Liver (tissue), 9 donors: Measurements from ENCODE around the gene BEGAIN. TPM values are rescaled to one million over a fixed set of nuclear protein-coding genes. Genes with fewer than 3 reads are reported as not detected.

Experiments
- DNase-seq: peaks from one replicate; pipeline ENCODE4 v3.0.0-alpha.2; 2017; ENCODE audit warnings: low spot score
- H3K27ac ChIP-seq, 2 donors: one replicate each; pipeline ENCODE4 v1.7.0; 2013; ENCODE audit warnings: inconsistent platforms in 2 of 2, low read length in 2 of 2, control low read depth in 1 of 2, low read depth in 1 of 2, mild to moderate bottlenecking in 1 of 2
- H3K27me3 ChIP-seq, 4 donors: one replicate each; pipeline versions ENCODE4 v1.6.1 to v1.7.0; 2013; ENCODE audit warnings: low read length in 3 of 4, inconsistent platforms in 1 of 4, mild to moderate bottlenecking in 1 of 4, moderate library complexity in 1 of 4; ENCODE audit not compliant: control insufficient read depth in 4 of 4, insufficient read depth in 4 of 4
- H3K36me3 ChIP-seq, 4 donors: one replicate each; pipeline versions ENCODE4 v1.6.1 to v1.7.0; 2013; ENCODE audit warnings: low read length in 3 of 4, mild to moderate bottlenecking in 3 of 4, low read depth in 1 of 4, moderate library complexity in 1 of 4; ENCODE audit not compliant: control insufficient read depth in 4 of 4, insufficient read depth in 3 of 4
- H3K4me1 ChIP-seq, 4 donors: one replicate each; pipeline versions ENCODE4 v1.6.1 to v1.7.0; 2013; ENCODE audit warnings: low read length in 3 of 4, mild to moderate bottlenecking in 3 of 4, moderate library complexity in 1 of 4; ENCODE audit not compliant: control insufficient read depth in 4 of 4, insufficient read depth in 4 of 4
- H3K4me3 ChIP-seq, 3 donors: one replicate each; pipeline versions ENCODE4 v1.6.1 to v1.7.0; 2013; ENCODE audit warnings: low read length in 3 of 3, control low read depth in 1 of 3, low read depth in 1 of 3, mild to moderate bottlenecking in 1 of 3
- H3K9ac ChIP-seq, 2 donors: one replicate each; pipeline ENCODE4 v1.7.0; 2013; ENCODE audit warnings: low read length in 2 of 2, mild to moderate bottlenecking in 2 of 2, moderate library complexity in 2 of 2, control low read depth in 1 of 2, low read depth in 1 of 2
- H3K9me3 ChIP-seq, 4 donors: one replicate each; pipeline versions ENCODE4 v1.6.1 to v1.7.0; 2013; ENCODE audit warnings: low read length in 3 of 4; ENCODE audit not compliant: control insufficient read depth in 4 of 4
- CTCF ChIP-seq: fragments of 150-350 bp; IDR thresholded peaks from 2 replicates; pipeline ENCODE4 v1.5.1; 2017; ENCODE audit warnings: improper control_type of control experiment, low read depth, low read length; ENCODE audit not compliant: missing input control
- EGR1 ChIP-seq, 2 donors: IDR thresholded peaks; 2 replicates each; pipeline ENCODE4 v1.6.1; 2016 to 2018; ENCODE audit warnings: antibody characterized with exemption in 2 of 2, low read depth in 2 of 2
- FOXA1 ChIP-seq: IDR thresholded peaks from 2 replicates; pipeline ENCODE4 v1.6.1; 2016; ENCODE audit warnings: antibody characterized with exemption
- FOXA2 ChIP-seq: IDR thresholded peaks from 2 replicates; pipeline ENCODE4 v1.6.1; 2016; ENCODE audit warnings: antibody characterized with exemption
- GABPA ChIP-seq, 2 donors: IDR thresholded peaks in 1 of 2; conservative IDR thresholded peaks in 1 of 2; 2 replicates each; pipeline ENCODE4 v1.6.1; 2016; ENCODE audit warnings: antibody characterized with exemption in 2 of 2, mild to moderate bottlenecking in 1 of 2, moderate library complexity in 1 of 2
- HNF4A ChIP-seq, 2 donors: conservative IDR thresholded peaks; 2 replicates each; pipeline ENCODE4 v1.6.1; 2016; ENCODE audit warnings: antibody characterized with exemption in 2 of 2, mild to moderate bottlenecking in 2 of 2
- HNF4G ChIP-seq: IDR thresholded peaks from 2 replicates; pipeline ENCODE4 v1.6.1; 2016; ENCODE audit warnings: antibody characterized with exemption
- JUND ChIP-seq, 2 donors: IDR thresholded peaks; 2 replicates each; pipeline ENCODE4 v1.6.1; 2016; ENCODE audit warnings: antibody characterized with exemption in 2 of 2
- MAX ChIP-seq: IDR thresholded peaks from 2 replicates; pipeline ENCODE4 v1.6.1; 2016; ENCODE audit warnings: antibody characterized with exemption
- NR2F2 ChIP-seq: IDR thresholded peaks from 2 replicates; pipeline ENCODE4 v1.6.1; 2016; ENCODE audit warnings: antibody characterized with exemption
- RAD21 ChIP-seq, 2 donors: IDR thresholded peaks; 2 replicates each; pipeline ENCODE4 v1.6.1; 2016; ENCODE audit warnings: antibody characterized with exemption in 2 of 2, mild to moderate bottlenecking in 2 of 2
- RXRA ChIP-seq, 2 donors: IDR thresholded peaks; 2 replicates each; pipeline ENCODE4 v1.6.1; 2017 to 2018; ENCODE audit warnings: antibody characterized with exemption in 2 of 2, mild to moderate bottlenecking in 1 of 2
- SP1 ChIP-seq: IDR thresholded peaks from 2 replicates; pipeline ENCODE4 v1.6.1; 2018; ENCODE audit warnings: antibody characterized with exemption, mild to moderate bottlenecking
- TAF1 ChIP-seq: conservative IDR thresholded peaks from 2 replicates; pipeline ENCODE4 v1.6.1; 2016; ENCODE audit warnings: antibody characterized with exemption, mild to moderate bottlenecking
- YY1 ChIP-seq: IDR thresholded peaks from 2 replicates; pipeline ENCODE4 v1.6.1; 2016; ENCODE audit warnings: antibody characterized with exemption, mild to moderate bottlenecking
- WGBS: extraction: QIAGEN DNeasy Blood & Tissue Kit; methylation state at CpG from one replicate; pipeline ENCODE4 v1.1.7; 2013; 5-methylcytosine and 5-hydroxymethylcytosine counted together
- polyA plus RNA-seq, 2 donors: library from polyadenylated mRNA; stranded (reverse) in 1 of 2; unstranded in 1 of 2; fragments of 200-250 nt in 1 of 2; fragments of >200 nt in 1 of 2; fragmentation: Nextera tagmentation in 1 of 2; extraction: Ambion mirVana in 1 of 2; gene quantifications; one replicate each; pipeline versions ENCODE4 v1.2.1 to v1.2.3, GENCODE V29; 2013 to 2015
- total RNA-seq, 2 donors: library from RNA; depleted of rRNA; stranded (reverse); fragments of >200 nt; gene quantifications; one replicate each; pipeline ENCODE4 v1.2.3, GENCODE V29; 2014
- TF ChIP-seq, protein P1 (sequence below): IDR thresholded peaks from 2 replicates; pipeline ENCODE4 v1.6.1; 2016; ENCODE audit warnings: antibody characterized with exemption, mild to moderate bottlenecking
- TF ChIP-seq, protein P2 (sequence below): IDR thresholded peaks from 2 replicates; pipeline ENCODE4 v1.6.1; 2016; ENCODE audit warnings: antibody characterized with exemption
- TF ChIP-seq, protein P3 (sequence below): IDR thresholded peaks from 2 replicates; pipeline ENCODE4 v1.6.1; 2016; ENCODE audit warnings: antibody characterized with exemption
- donor health status: healthy.
- donor health status: healthy.
- donor health status: healthy.
- donor health status: healthy.
- donor health status: healthy.

BEGAIN gene
- total and polyA plus RNA-seq, 4 donors = 0.11 to 1.9 (median 0.29) TPM

- H3K9me3 ChIP-seq = no peaks in the 10 kb centered on the region
- DNase-seq = no peak
- TF ChIP-seq TAF1 (no peak), MAX (no peak), RAD21 (IDR thresholded peaks at IDR 0.05) (peak; percentile 74), EGR1 (IDR thresholded peaks at IDR 0.05; ENCODE audit: low read depth in 2 of 2) (no peak), CTCF (peak; percentile 49)
- TF ChIP-seq, protein P1, sequence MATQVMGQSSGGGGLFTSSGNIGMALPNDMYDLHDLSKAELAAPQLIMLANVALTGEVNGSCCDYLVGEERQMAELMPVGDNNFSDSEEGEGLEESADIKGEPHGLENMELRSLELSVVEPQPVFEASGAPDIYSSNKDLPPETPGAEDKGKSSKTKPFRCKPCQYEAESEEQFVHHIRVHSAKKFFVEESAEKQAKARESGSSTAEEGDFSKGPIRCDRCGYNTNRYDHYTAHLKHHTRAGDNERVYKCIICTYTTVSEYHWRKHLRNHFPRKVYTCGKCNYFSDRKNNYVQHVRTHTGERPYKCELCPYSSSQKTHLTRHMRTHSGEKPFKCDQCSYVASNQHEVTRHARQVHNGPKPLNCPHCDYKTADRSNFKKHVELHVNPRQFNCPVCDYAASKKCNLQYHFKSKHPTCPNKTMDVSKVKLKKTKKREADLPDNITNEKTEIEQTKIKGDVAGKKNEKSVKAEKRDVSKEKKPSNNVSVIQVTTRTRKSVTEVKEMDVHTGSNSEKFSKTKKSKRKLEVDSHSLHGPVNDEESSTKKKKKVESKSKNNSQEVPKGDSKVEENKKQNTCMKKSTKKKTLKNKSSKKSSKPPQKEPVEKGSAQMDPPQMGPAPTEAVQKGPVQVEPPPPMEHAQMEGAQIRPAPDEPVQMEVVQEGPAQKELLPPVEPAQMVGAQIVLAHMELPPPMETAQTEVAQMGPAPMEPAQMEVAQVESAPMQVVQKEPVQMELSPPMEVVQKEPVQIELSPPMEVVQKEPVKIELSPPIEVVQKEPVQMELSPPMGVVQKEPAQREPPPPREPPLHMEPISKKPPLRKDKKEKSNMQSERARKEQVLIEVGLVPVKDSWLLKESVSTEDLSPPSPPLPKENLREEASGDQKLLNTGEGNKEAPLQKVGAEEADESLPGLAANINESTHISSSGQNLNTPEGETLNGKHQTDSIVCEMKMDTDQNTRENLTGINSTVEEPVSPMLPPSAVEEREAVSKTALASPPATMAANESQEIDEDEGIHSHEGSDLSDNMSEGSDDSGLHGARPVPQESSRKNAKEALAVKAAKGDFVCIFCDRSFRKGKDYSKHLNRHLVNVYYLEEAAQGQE = no peak
- no peaks in the 10 kb centered on the region for H3K27me3 ChIP-seq
- H3K9ac ChIP-seq = no peak overlapping the region
- 65% methylated on average over 8 of the region's 8 CpGs for WGBS
- peaks cover 0 to 9% (median 4%) of the 10 kb centered on the region in 4 donors for H3K36me3 ChIP-seq
- no peaks in the 10 kb centered on the region for H3K4me1 ChIP-seq
- no peak overlapping the region for H3K4me3 ChIP-seq
- no peak overlapping the region for H3K27ac ChIP-seq
Observed at GRCh38 chr14:100524933-100525243, 62.3 kb downstream of the BEGAIN start.

DNA sequence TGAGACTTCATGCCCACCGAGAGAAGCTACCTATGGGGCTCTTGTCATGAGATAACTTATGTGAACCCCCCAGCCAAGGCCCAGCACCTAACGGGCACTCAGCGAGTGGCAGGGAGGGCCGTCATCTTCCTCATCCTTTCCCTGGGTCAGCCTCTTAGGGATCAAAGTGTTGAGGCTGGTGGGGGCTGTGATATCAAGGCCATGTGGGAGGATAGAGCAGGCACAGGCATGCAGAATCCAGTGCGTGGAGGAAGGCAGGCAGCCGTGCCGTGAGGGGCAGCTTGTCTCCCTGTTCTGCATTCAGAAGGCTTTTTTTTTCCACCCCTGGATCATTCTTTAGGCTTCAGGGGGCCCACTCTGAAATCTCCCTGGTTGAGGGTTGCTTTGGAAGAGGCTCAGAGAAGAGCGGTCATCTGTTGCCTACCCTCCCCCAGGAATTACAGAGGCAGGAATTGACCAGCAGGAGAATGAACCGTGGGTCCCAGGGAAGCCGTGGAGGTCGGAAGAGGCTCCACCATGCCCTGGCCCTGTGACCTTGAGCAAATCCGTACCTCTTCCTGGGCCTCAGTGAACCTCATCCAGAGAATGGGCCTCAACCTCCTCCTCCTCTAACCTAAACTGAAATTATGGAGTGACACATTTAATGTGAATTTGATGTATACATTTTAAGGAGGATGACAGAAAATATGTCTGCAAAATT is 62.8 kb downstream of the BEGAIN start:
- H3K4me1 ChIP-seq = no peaks in the 10 kb centered on the region
- no peak overlapping the region for H3K4me3 ChIP-seq
- 87% methylated on average over 12 of the region's 12 CpGs for WGBS
- no peaks in the 10 kb centered on the region for H3K27me3 ChIP-seq
- H3K27ac ChIP-seq = no peak overlapping the region
- no peak for DNase-seq
- no peaks in the 10 kb centered on the region for H3K9me3 ChIP-seq
- no peak overlapping the region for H3K9ac ChIP-seq
- peaks cover 0 to 9% (median 4%) of the 10 kb centered on the region in 4 donors for H3K36me3 ChIP-seq
- TF ChIP-seq SP1 (no peak), FOXA2 (no peak), NR2F2 (no peak), FOXA1 (no peak), GABPA (IDR thresholded peaks at IDR 0.05 in 1 of 2, conservative IDR thresholded peaks at IDR 0.05 in 1 of 2) (no peak), CTCF (no peak), RAD21 (IDR thresholded peaks at IDR 0.05) (no peak), TAF1 (no peak), YY1 (no peak), HNF4A (conservative IDR thresholded peaks at IDR 0.05) (no peak), JUND (IDR thresholded peaks at IDR 0.05) (no peak), MAX (no peak), HNF4G (no peak), RXRA (IDR thresholded peaks at IDR 0.05) (no peak)
- TF ChIP-seq, protein P2, sequence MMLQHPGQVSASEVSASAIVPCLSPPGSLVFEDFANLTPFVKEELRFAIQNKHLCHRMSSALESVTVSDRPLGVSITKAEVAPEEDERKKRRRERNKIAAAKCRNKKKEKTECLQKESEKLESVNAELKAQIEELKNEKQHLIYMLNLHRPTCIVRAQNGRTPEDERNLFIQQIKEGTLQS = no peak
- TF ChIP-seq, protein P3, sequence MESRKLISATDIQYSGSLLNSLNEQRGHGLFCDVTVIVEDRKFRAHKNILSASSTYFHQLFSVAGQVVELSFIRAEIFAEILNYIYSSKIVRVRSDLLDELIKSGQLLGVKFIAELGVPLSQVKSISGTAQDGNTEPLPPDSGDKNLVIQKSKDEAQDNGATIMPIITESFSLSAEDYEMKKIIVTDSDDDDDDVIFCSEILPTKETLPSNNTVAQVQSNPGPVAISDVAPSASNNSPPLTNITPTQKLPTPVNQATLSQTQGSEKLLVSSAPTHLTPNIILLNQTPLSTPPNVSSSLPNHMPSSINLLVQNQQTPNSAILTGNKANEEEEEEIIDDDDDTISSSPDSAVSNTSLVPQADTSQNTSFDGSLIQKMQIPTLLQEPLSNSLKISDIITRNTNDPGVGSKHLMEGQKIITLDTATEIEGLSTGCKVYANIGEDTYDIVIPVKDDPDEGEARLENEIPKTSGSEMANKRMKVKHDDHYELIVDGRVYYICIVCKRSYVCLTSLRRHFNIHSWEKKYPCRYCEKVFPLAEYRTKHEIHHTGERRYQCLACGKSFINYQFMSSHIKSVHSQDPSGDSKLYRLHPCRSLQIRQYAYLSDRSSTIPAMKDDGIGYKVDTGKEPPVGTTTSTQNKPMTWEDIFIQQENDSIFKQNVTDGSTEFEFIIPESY = no peak
- TF ChIP-seq, protein P1 = no peak
